ENCODE measurements around the gene WNT9B. TPM values are rescaled to one million over a fixed set of nuclear protein-coding genes. Genes with fewer than 3 reads are reported as not detected.

Gene WNT9B
- total RNA-seq, 1 experiment from 2014 or later, result not detected

- Mint-ChIP-seq H3K36me3 (ENCODE audit: insufficient read depth, unreplicated experiment) (peaks cover 6% of the 10 kb centered on the region), H3K27ac (ENCODE audit: unreplicated experiment) (no peak overlapping the region), H3K27me3 (ENCODE audit: insufficient read depth, unreplicated experiment) (no peaks in the 10 kb centered on the region), H3K9me3 (ENCODE audit: unreplicated experiment) (peaks cover 24% of the 10 kb centered on the region), H3K4me3 (ENCODE audit: unreplicated experiment) (no peak overlapping the region), H3K4me1 (ENCODE audit: low read depth, unreplicated experiment) (no peaks in the 10 kb centered on the region)
- Histone ChIP-seq H3K36me3 (ENCODE audit: control insufficient read depth, insufficient read depth, low read length) (no peaks in the 10 kb centered on the region), H3K4me1 (no peaks in the 10 kb centered on the region), H3K4me3 (ENCODE audit: low read depth, low read length) (no peak overlapping the region), H3K9me3 (no peaks in the 10 kb centered on the region), H3K27me3 (replicated peaks; ENCODE audit: control insufficient read depth, insufficient read depth, low read length) (no peaks in the 10 kb centered on the region)
- ChIA-PET CTCF (interaction anchor here (0.8 kb wide), 1 partner anchor 25 kb away, joined by 3 read pairs; no protein-coding TSS in a partner anchor), POLR2A (no interaction called here)
- no peak for DNase-seq
- intact Hi-C loops (cut with micrococcal nuclease; ENCODE audit: unreplicated experiment), result no loop called here
- TF ChIP-seq, protein P1, sequence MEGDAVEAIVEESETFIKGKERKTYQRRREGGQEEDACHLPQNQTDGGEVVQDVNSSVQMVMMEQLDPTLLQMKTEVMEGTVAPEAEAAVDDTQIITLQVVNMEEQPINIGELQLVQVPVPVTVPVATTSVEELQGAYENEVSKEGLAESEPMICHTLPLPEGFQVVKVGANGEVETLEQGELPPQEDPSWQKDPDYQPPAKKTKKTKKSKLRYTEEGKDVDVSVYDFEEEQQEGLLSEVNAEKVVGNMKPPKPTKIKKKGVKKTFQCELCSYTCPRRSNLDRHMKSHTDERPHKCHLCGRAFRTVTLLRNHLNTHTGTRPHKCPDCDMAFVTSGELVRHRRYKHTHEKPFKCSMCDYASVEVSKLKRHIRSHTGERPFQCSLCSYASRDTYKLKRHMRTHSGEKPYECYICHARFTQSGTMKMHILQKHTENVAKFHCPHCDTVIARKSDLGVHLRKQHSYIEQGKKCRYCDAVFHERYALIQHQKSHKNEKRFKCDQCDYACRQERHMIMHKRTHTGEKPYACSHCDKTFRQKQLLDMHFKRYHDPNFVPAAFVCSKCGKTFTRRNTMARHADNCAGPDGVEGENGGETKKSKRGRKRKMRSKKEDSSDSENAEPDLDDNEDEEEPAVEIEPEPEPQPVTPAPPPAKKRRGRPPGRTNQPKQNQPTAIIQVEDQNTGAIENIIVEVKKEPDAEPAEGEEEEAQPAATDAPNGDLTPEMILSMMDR (IDR thresholded peaks at IDR 0.05; ENCODE audit: insufficient read depth in 1 of 2, low read depth in 1 of 2, low read length in 1 of 2, severe bottlenecking in 1 of 2, unreplicated experiment in 1 of 2), result peak in 1 of 2 experiments; percentile 46
- no TSS peak for BruUV-seq (replicated peaks)
Measured at GRCh38 chr17:46841561-46842379, 9.6 kb upstream of the WNT9B start.

- TF ChIP-seq, protein P1 (IDR thresholded peaks at IDR 0.05; ENCODE audit: insufficient read depth in 1 of 2, low read depth in 1 of 2, low read length in 1 of 2, severe bottlenecking in 1 of 2, unreplicated experiment in 1 of 2), result peak; percentile 42 to 71
- no TSS peak for BruUV-seq (replicated peaks)
- Histone ChIP-seq H3K4me3 (ENCODE audit: low read depth, low read length) (no peak overlapping the region), H3K27me3 (replicated peaks; ENCODE audit: control insufficient read depth, insufficient read depth, low read length) (no peaks in the 10 kb centered on the region), H3K9me3 (no peaks in the 10 kb centered on the region), H3K4me1 (no peaks in the 10 kb centered on the region), H3K36me3 (ENCODE audit: control insufficient read depth, insufficient read depth, low read length) (no peaks in the 10 kb centered on the region)
- Mint-ChIP-seq H3K36me3 (ENCODE audit: insufficient read depth, unreplicated experiment) (peaks cover 6% of the 10 kb centered on the region), H3K4me3 (ENCODE audit: unreplicated experiment) (no peak overlapping the region), H3K27ac (ENCODE audit: unreplicated experiment) (no peak overlapping the region), H3K9me3 (ENCODE audit: unreplicated experiment) (peaks cover 24% of the 10 kb centered on the region), H3K27me3 (ENCODE audit: insufficient read depth, unreplicated experiment) (no peaks in the 10 kb centered on the region), H3K4me1 (ENCODE audit: low read depth, unreplicated experiment) (no peaks in the 10 kb centered on the region)
- ChIA-PET CTCF (no interaction called here), POLR2A (no interaction called here)
- intact Hi-C loops (cut with micrococcal nuclease; ENCODE audit: unreplicated experiment), result no loop called here
- no peak for DNase-seq
Measured at GRCh38 chr17:46842835-46843234, 8.5 kb upstream of the WNT9B start.

GRCh38 chr17:46847204-46848191, 3.9 kb upstream of the WNT9B start:
- ChIA-PET POLR2A (no interaction called here), CTCF (no interaction called here)
- no peak overlapping the region for H3K4me3 ChIP-seq (ENCODE audit: low read depth, low read length)
- Mint-ChIP-seq H3K4me3 (ENCODE audit: unreplicated experiment) (no peak overlapping the region), H3K36me3 (ENCODE audit: insufficient read depth, unreplicated experiment) (no peaks in the 10 kb centered on the region), H3K9me3 (ENCODE audit: unreplicated experiment) (peaks cover 13% of the 10 kb centered on the region), H3K27ac (ENCODE audit: unreplicated experiment) (no peak overlapping the region), H3K4me1 (ENCODE audit: low read depth, unreplicated experiment) (peaks cover 6% of the 10 kb centered on the region), H3K27me3 (ENCODE audit: insufficient read depth, unreplicated experiment) (peaks cover 9% of the 10 kb centered on the region)
- H3K27me3 ChIP-seq (replicated peaks; ENCODE audit: control insufficient read depth, insufficient read depth, low read length), result no peaks in the 10 kb centered on the region
- TF ChIP-seq, protein P1 (IDR thresholded peaks at IDR 0.05; ENCODE audit: insufficient read depth in 1 of 2, low read depth in 1 of 2, low read length in 1 of 2, severe bottlenecking in 1 of 2, unreplicated experiment in 1 of 2), result no peak
- H3K4me1 ChIP-seq, result peaks cover 9% of the 10 kb centered on the region
- BruUV-seq (replicated peaks), result no TSS peak
- no peak for DNase-seq
- intact Hi-C loops (cut with micrococcal nuclease; ENCODE audit: unreplicated experiment), result no loop called here
- H3K9me3 ChIP-seq, result no peaks in the 10 kb centered on the region
- no peaks in the 10 kb centered on the region for H3K36me3 ChIP-seq (ENCODE audit: control insufficient read depth, insufficient read depth, low read length)

Data from Caco-2 (cell line).